ENCODE data around the gene S100A3. TPM values are rescaled to one million over a fixed set of nuclear protein-coding genes. Genes with fewer than 3 reads are reported as not detected.

The S100A3 gene
- polyA plus RNA-seq, 3 donors, result 0.35 TPM; not detected in 2

- DNase-seq (ENCODE audit: low read depth in 3 of 3, low spot score in 2 of 3), result no peak
Measured at GRCh38 chr1:153550398-153550758, 1.3 kb upstream of the S100A3 start.

GRCh38 chr1:153549741-153550397, 811 bp upstream of the S100A3 start:
- DNase-seq (ENCODE audit: low read depth in 3 of 3, low spot score in 2 of 3), result no peak

- no peak for DNase-seq (ENCODE audit: low read depth in 3 of 3, low spot score in 2 of 3)
Measured at GRCh38 chr1:153547560-153548551, 1.2 kb downstream of the S100A3 start.

- DNase-seq (ENCODE audit: low read depth in 3 of 3, low spot score in 2 of 3), result no peak
Measured at GRCh38 chr1:153546796-153547559, 2.1 kb downstream of the S100A3 start.

GRCh38 chr1:153546371-153546770, 2.7 kb downstream of the S100A3 start:
- DNase-seq (ENCODE audit: low read depth in 3 of 3, low spot score in 2 of 3), result no peak

GRCh38 chr1:153545067-153546055, 3.7 kb downstream of the S100A3 start, which contains the start of gene S100A4:
Gene S100A4 (minus strand): TSS chr1:153545806. CDS start chr1:153544794, 1,012 bp downstream.
- DNase-seq (ENCODE audit: low read depth in 3 of 3, low spot score in 2 of 3), result peak in 1 of 3 donors; percentile 83

GRCh38 chr1:153544453-153545066, 4.5 kb downstream of the S100A3 start:
- DNase-seq (ENCODE audit: low read depth in 3 of 3, low spot score in 2 of 3), result no peak

GRCh38 chr1:153543736-153544135, 5.3 kb downstream of the S100A3 start:
- DNase-seq (ENCODE audit: low read depth in 3 of 3, low spot score in 2 of 3), result no peak

- no peak for DNase-seq (ENCODE audit: low read depth in 3 of 3, low spot score in 2 of 3)
Measured at GRCh38 chr1:153542956-153543711, 5.9 kb downstream of the S100A3 start.

- no peak for DNase-seq (ENCODE audit: low read depth in 3 of 3, low spot score in 2 of 3)
Measured at GRCh38 chr1:153541641-153542590, 7.1 kb downstream of the S100A3 start.

GRCh38 chr1:153540394-153541361, 8.4 kb downstream of the S100A3 start, which contains the start of gene S100A5:
Gene S100A5 (minus strand): TSS chr1:153540934. CDS start chr1:153540191, 743 bp downstream.
- DNase-seq (ENCODE audit: low read depth in 3 of 3, low spot score in 2 of 3), result no peak

GRCh38 chr1:153539395-153540093, 9.5 kb downstream of the S100A3 start:
- no peak for DNase-seq (ENCODE audit: low read depth in 3 of 3, low spot score in 2 of 3)

GRCh38 chr1:153538315-153538821, 10.7 kb downstream of the S100A3 start:
- DNase-seq (ENCODE audit: low read depth in 3 of 3, low spot score in 2 of 3), result no peak

- DNase-seq (ENCODE audit: low read depth in 3 of 3, low spot score in 2 of 3), result no peak
Measured at GRCh38 chr1:153537376-153537730, 11.7 kb downstream of the S100A3 start.

GRCh38 chr1:153536671-153537375, 12.2 kb downstream of the S100A3 start:
- no peak for DNase-seq (ENCODE audit: low read depth in 3 of 3, low spot score in 2 of 3)
